ENCODE measurements around the gene PRM3.

PRM3 gene

GRCh38 chr16:11240636-11241473 is 32.6 kb downstream of the PRM3 start:
- no peak overlapping the region for H3K9ac ChIP-seq (ENCODE audit: low read depth, low read length)

GRCh38 chr16:11239644-11240632 is 33.5 kb downstream of the PRM3 start:
- H3K4me1 ChIP-seq (ENCODE audit: insufficient read depth, low read length): no peaks in the 10 kb centered on the region; the same call in 1 of the 2 replicates
- H3K36me3 ChIP-seq (ENCODE audit: insufficient read depth, low read length): no peaks in the 10 kb centered on the region
- no peak overlapping the region for H3K9ac ChIP-seq (ENCODE audit: low read depth, low read length)
- no peaks in the 10 kb centered on the region for H3K9me3 ChIP-seq (ENCODE audit: control insufficient read depth, insufficient read depth, low read length)

More at GRCh38 chr16:11240636-11241473, 32.6 kb downstream of the PRM3 start:
- H3K36me3 ChIP-seq (ENCODE audit: insufficient read depth, low read length): no peaks in the 10 kb centered on the region
- no peaks in the 10 kb centered on the region; the same call in 1 of the 2 replicates for H3K4me1 ChIP-seq (ENCODE audit: insufficient read depth, low read length)
- H3K9me3 ChIP-seq (ENCODE audit: control insufficient read depth, insufficient read depth, low read length): no peaks in the 10 kb centered on the region

GRCh38 chr16:11238272-11239202 is 34.9 kb downstream of the PRM3 start:
- no peaks in the 10 kb centered on the region for H3K9me3 ChIP-seq (ENCODE audit: control insufficient read depth, insufficient read depth, low read length)
- no peaks in the 10 kb centered on the region; the same call in 1 of the 2 replicates for H3K4me1 ChIP-seq (ENCODE audit: insufficient read depth, low read length)
- H3K36me3 ChIP-seq (ENCODE audit: insufficient read depth, low read length): no peaks in the 10 kb centered on the region
- H3K9ac ChIP-seq (ENCODE audit: low read depth, low read length): no peak overlapping the region

GRCh38 chr16:11236461-11237254 is 36.8 kb downstream of the PRM3 start:
- no peaks in the 10 kb centered on the region for H3K9me3 ChIP-seq (ENCODE audit: control insufficient read depth, insufficient read depth, low read length)
- no peaks in the 10 kb centered on the region for H3K36me3 ChIP-seq (ENCODE audit: insufficient read depth, low read length)
- H3K9ac ChIP-seq (ENCODE audit: low read depth, low read length): no peak overlapping the region
- H3K4me1 ChIP-seq (ENCODE audit: insufficient read depth, low read length): peaks cover 4% of the 10 kb centered on the region; the same call in 1 of the 2 replicates

- Histone ChIP-seq H3K9ac (ENCODE audit: low read depth, low read length) (no peak overlapping the region), H3K4me1 (ENCODE audit: insufficient read depth, low read length) (peaks cover 4% of the 10 kb centered on the region; the same call in 1 of the 2 replicates), H3K9me3 (ENCODE audit: control insufficient read depth, insufficient read depth, low read length) (no peaks in the 10 kb centered on the region), H3K36me3 (ENCODE audit: insufficient read depth, low read length) (no peaks in the 10 kb centered on the region)
Measured at GRCh38 chr16:11235703-11235991, 37.8 kb downstream of the PRM3 start.

GRCh38 chr16:11234884-11235702 is 38.3 kb downstream of the PRM3 start:
- no peaks in the 10 kb centered on the region for H3K9me3 ChIP-seq (ENCODE audit: control insufficient read depth, insufficient read depth, low read length)
- no peaks in the 10 kb centered on the region for H3K36me3 ChIP-seq (ENCODE audit: insufficient read depth, low read length)

GRCh38 chr16:11233727-11234376 is 39.6 kb downstream of the PRM3 start:
- Histone ChIP-seq H3K9me3 (ENCODE audit: control insufficient read depth, insufficient read depth, low read length) (no peaks in the 10 kb centered on the region), H3K36me3 (ENCODE audit: insufficient read depth, low read length) (no peaks in the 10 kb centered on the region), H3K4me1 (ENCODE audit: insufficient read depth, low read length) (peaks cover 4% of the 10 kb centered on the region; the same call in 1 of the 2 replicates), H3K9ac (ENCODE audit: low read depth, low read length) (no peak overlapping the region)

More at GRCh38 chr16:11234884-11235702, 38.3 kb downstream of the PRM3 start:
- no peak overlapping the region for H3K9ac ChIP-seq (ENCODE audit: low read depth, low read length)
- H3K4me1 ChIP-seq (ENCODE audit: insufficient read depth, low read length): peaks cover 4% of the 10 kb centered on the region; the same call in 1 of the 2 replicates

- Histone ChIP-seq H3K36me3 (ENCODE audit: insufficient read depth, low read length) (no peaks in the 10 kb centered on the region), H3K9ac (ENCODE audit: low read depth, low read length) (no peak overlapping the region), H3K9me3 (ENCODE audit: control insufficient read depth, insufficient read depth, low read length) (no peaks in the 10 kb centered on the region), H3K4me1 (ENCODE audit: insufficient read depth, low read length) (peaks cover 4% of the 10 kb centered on the region; the same call in 1 of the 2 replicates)
Measured at GRCh38 chr16:11232852-11233726, 40.3 kb downstream of the PRM3 start.

- no peaks in the 10 kb centered on the region for H3K36me3 ChIP-seq (ENCODE audit: insufficient read depth, low read length)
- H3K9me3 ChIP-seq (ENCODE audit: control insufficient read depth, insufficient read depth, low read length): no peaks in the 10 kb centered on the region
- peaks cover 4% of the 10 kb centered on the region; the same call in 1 of the 2 replicates for H3K4me1 ChIP-seq (ENCODE audit: insufficient read depth, low read length)
- H3K9ac ChIP-seq (ENCODE audit: low read depth, low read length): no peak overlapping the region
Measured at GRCh38 chr16:11232302-11232851, 41.1 kb downstream of the PRM3 start.

GRCh38 chr16:11231367-11231970 is 42.0 kb downstream of the PRM3 start:
- H3K4me1 ChIP-seq (ENCODE audit: insufficient read depth, low read length): peaks cover 4% of the 10 kb centered on the region; the same call in 1 of the 2 replicates
- H3K9me3 ChIP-seq (ENCODE audit: control insufficient read depth, insufficient read depth, low read length): no peaks in the 10 kb centered on the region
- no peaks in the 10 kb centered on the region for H3K36me3 ChIP-seq (ENCODE audit: insufficient read depth, low read length)
- no peak overlapping the region for H3K9ac ChIP-seq (ENCODE audit: low read depth, low read length)

- Histone ChIP-seq H3K36me3 (ENCODE audit: insufficient read depth, low read length) (no peaks in the 10 kb centered on the region), H3K4me1 (ENCODE audit: insufficient read depth, low read length) (peaks cover 4% of the 10 kb centered on the region; the same call in 1 of the 2 replicates), H3K9ac (ENCODE audit: low read depth, low read length) (no peak overlapping the region), H3K9me3 (ENCODE audit: control insufficient read depth, insufficient read depth, low read length) (no peaks in the 10 kb centered on the region)
Measured at GRCh38 chr16:11229906-11230305, 43.5 kb downstream of the PRM3 start.
